EH (cell line): ENCODE measurements around the gene OOSP4A.
A peak's percentile ranks its signal among the peaks of the same experiment; 100 is the strongest.

Experiments used
- DNase-seq: peaks from one replicate; pipeline ENCODE4 v3.0.0-alpha.2; 2015; ENCODE audit warnings: low read depth

Gene OOSP4A

DNA sequence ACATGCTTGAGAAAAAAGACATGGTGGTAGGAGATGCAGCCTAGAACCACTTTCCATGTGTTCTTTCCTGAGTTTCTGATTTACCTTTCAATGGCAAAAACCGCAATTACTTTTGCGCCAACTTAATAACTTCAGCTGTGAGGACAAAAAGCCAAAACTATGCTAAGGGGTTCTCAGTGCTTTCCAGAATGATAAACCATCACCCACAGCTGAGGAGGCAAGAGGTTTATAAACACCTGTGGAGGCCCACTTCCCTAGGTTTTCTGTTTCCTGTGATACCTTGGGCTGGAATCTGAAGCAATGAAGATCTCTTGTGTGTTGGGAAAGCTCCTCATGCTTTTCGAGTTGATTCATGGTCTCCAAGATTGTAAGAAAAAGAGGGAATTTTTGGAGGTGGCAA lies at the start of gene OOSP4A:
Gene OOSP4A, plus strand, starts transcription at position 301 of the 400 bp plus-strand sequence. Its CDS starts 0 bp downstream, at position 301.
- no peak for DNase-seq

DNA sequence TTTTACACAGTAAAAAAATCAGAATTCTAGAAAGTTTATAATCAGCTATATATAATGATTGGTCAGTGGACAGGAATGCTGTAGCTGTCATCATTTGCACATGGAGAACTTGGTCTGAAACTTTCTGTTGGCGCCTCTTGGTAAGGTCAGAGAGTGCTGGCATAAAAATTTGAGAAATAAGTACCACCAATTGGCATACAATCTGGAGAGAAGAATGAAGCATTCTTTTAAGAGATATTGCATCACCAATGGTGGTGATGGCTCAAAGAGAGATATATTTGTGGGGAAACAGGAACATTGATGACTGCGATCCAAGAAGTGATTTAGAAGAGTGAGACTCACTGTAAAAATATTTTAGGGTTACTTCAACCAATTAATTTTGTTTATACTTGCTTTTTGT lies 45.4 kb upstream of the OOSP4A start:
- peak; percentile 36 for DNase-seq

DNA sequence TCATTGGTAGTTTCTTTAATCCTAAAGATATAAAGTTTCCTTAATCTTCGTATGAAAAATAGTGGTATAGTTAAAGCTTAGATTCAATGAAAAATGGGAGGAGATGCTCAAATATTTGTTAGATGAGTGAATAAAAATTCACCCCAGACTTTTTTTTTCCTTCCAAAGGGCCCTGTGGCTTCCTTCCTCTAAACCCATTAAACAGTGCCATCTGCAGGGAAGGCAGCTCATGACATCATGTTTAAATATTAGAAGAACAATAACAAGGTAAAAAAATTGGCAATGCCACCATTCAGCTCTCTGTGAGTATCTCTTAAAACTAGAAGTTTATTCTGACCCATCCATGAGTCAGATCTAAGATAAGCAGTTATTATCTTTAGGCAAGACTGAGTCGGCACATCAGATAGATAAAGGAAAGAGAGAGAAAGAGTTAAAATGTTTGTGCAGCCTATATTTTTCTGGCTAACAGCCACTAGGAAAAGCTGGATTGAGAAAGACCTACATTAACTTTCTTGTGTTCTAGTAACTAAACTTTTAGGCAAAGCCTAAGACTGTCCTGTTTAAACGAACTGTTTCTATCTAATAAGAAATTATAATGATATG lies 44.7 kb upstream of the OOSP4A start:
- peak; percentile 59 for DNase-seq

DNA sequence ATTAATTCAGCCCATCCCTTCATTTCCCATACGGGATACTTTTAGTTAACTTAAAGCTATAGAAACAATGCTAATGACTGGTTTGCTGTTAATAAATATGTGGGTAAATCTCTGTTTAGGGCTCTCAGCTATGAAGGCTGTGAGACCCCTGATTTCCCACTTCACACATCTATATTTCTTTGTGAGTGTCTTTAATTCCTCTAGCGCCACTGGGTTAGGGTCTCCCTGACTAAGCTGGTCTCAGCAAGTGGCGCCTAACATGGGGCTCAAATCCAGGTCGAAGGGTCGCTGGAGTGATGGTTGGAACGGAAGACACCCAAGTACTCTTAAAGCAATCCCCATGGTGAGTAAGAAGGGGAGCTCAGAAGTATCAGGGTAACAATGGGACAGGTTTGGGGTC lies 40.0 kb upstream of the OOSP4A start:
- DNase-seq, result no peak

DNA sequence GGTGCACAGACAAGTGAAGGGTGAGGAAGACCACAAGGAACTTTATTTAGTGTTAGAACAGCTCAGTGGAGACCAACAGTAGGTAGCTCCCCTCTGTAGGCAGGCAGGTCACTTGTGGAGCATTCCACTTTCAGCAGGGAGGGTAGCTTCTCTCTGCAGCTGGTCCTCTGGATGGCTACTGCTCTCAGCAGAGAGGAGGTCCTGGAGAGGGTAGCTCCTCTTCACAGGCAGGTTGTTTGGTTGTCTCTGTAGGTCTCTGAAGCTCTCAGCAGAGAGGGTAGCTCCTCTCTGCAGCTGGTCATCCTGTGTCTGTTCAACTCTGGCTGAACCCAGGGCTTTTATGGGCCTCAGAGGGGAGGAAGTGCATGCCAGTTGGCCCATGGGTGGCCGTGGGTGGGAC lies 32.1 kb upstream of the OOSP4A start:
- no peak for DNase-seq

DNA sequence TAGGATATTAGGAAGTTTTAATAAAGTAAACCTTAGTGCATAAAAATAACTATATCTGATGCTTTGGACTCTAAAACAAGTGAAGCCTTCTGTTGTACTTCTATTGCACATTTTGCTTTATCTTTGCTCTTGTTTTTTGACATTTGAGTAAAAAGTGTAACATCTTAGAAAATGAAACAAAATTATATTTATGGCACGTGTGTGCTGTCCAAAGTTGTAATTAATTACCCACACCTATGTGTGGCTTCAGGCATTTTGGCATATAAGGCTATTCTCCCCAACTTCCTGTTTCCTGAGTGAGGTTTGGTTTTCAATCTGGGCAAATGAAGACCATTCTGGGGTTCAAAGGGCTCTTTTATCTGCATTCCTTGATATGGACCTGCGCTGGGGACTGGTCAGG lies 25.7 kb upstream of the OOSP4A start, which contains the start of gene OOSP1:
Gene OOSP1, plus strand, starts transcription at position 301 of the 400 bp plus-strand sequence. Its CDS starts 23 bp downstream, at position 324.
- DNase-seq, result no peak

DNA sequence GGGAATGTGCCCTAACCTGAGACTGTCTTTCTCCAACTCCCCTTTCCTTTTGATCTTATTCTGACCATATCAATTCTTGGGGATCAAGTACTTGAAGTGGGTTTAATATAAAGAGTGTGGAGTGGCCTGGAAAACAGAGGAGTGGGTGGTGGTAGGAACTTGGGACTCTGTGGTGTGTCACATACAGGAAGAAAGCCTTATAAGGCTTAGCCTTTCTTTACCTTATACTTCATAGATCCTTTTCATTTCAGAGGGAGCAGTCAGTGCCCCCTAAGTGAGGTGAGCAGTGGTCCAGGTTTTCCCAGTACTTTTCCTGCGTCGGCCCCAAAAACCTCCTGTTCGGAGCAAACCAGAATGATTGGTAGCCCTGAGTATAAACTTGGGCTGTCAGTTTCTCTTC lies 25.1 kb upstream of the OOSP4A start:
- no peak for DNase-seq

DNA sequence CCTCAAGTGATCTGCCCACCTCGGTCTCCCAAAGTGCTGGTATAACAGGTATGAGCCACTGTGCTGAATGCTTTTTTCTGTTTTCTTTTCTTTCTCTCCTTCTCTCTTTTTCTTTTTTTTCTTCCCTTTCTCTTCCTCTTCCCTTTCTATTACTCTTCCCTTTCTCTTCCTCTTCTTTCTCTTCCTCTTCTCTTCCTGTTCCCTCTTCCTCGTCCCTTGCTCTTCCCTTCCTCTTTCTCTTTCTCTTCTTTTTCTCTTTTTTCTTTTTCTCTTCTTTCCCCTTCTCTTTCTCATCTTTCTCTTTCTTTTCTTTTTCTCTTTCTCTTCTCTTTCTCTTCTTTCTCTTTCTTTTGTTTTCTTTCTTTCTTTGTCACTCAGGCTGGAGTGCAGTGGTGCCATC lies 24.4 kb upstream of the OOSP4A start:
- DNase-seq, result no peak

DNA sequence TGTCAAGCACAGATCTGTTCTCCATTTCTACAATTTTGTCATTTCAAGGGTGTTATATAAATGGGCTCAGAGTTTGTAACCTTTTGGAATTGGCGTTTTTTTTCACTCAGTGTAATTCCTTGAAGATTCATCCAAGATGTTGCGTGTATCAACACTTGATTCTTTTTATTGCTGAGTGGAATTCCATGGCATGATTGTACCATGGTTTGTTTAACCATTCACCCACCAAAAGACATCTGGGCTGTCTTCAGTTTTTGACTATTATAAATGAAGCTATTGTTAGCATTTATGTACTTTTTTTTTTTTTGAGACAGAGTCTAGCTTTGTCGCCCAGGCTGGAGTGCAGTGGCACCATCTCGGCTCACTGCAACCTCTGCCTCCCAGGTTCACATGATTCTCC lies 22.7 kb upstream of the OOSP4A start:
- no peak for DNase-seq

DNA sequence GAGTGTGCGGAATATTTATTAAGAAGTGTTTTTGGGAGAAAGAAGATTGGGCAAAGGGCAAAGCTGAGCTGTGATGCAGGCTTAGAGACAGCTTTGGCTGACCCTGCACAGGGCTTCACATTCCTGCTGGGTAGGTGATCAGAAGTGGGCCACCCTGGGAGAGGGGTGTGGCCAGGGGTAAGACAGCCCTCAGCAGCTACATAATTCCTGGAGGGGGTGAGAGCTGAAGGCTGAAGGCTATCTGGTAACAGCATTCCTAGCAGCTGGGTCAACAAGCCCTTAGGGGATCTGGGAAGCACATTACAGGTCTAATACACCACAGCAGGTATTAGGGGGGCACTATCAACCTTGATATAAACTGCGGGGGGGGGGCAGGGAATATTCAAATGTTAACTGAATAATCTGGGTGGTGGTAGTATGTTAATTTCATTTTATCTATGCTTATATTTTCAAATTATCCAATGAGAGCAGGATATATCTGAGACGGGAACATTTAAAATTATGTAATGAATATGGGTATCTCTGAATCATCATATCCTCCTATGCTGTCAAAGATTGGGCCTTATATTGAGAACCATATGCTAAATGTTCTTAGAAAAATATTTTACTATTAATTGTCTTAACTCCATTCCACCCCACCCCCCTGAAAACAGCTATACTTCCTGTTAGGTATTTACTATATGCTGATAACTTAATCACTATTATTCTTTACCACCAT lies 19.7 kb upstream of the OOSP4A start:
- no peak for DNase-seq

DNA sequence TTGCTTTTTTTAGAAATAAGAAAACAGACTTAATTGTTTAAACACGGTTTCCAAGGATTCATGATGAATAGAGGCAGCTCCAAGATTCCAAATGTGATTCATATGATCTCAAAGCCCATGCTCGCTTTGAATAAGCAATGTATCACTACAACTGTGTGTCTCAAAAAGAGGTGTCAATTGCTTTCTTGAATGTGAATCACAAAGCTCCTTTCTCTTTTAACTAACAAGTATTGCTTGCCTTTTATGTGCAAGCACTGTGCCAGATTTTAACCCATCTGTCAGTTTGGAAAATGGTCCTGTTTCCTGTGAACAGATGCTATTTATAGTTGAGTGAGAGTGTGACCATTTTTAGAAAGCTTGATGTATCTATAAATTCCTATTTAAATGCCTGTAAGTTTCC lies 19.1 kb upstream of the OOSP4A start:
- DNase-seq, result no peak

DNA sequence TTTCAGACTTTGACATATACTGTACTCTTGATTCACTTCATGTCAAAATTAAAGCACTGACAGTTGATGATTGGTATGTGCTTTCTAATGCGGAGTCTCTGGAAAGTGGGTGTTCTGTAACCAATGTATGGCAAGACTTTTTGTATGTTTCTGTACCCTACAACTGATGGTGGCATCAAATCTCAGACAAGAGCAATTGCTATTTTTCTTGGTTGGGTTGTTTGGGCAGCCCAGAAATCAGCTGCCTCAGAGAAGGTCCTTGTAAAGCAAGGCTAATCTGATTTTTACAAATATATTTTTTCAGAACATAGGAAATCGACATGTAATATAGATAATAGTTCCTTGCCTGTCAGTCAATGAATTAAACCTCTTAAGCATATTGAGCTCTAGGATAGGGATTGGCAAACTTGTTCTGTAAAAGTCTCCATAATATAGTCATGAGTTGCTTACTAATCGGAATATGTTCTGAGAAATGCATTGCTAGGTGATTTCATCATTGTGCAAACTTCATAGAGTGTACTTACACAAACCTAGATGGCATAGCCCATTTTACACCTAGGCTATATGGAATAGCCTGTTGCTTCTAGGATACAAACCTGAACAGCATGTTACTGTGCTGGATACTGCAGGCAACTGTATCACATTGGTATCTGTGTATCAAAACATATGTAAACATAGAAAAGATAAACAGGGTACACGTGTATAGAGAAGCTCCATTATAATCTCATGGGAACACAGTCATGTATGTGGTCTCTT lies 10.2 kb upstream of the OOSP4A start:
- no peak for DNase-seq

DNA sequence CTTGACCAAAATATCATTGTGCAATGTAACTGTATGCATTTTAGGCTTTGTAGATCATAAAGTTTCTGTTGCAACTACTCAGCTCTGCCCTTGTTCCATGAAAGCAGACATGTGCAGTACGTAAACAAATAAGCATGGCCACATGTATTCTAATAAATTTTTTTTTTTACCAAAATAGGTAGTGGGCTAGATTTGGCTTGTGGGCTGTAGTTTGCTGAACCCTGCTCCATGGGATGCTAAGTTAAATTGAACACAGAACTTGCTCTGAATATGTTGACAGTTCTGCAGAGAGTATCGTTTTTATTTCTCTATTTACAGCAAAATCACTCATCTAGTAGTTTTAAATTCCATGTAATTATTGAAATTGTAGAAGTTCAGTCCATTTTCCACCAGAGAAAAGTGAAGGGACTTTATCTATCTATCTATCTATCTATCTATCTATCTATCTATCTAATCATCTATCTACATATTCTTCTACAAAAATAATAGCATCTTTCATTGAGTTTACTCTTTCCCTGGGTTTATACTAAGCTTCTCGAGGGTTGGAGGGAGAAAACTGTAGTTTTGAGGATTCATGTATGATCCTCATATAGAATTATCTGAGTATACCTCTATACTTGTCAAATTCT lies 9.5 kb upstream of the OOSP4A start:
- no peak for DNase-seq

DNA sequence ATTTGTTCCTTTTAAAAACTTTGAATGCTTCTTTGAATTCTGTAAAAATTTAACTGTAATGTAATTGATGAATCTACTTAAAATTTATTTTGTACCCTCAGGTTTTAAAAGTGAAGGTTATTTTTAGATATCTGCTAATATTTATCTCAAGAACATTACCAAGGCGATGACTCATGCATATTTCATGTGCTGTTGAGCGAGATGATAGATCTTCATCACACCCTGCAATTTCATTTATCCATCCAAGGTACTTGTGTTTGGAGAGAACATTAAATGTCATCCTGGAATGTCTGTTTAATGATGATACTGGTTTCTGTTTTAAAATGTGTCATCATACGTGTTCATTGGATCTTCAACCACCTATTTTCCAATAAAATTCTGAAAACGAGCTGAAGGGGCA lies 6.7 kb upstream of the OOSP4A start:
- DNase-seq, result peak; percentile 3

DNA sequence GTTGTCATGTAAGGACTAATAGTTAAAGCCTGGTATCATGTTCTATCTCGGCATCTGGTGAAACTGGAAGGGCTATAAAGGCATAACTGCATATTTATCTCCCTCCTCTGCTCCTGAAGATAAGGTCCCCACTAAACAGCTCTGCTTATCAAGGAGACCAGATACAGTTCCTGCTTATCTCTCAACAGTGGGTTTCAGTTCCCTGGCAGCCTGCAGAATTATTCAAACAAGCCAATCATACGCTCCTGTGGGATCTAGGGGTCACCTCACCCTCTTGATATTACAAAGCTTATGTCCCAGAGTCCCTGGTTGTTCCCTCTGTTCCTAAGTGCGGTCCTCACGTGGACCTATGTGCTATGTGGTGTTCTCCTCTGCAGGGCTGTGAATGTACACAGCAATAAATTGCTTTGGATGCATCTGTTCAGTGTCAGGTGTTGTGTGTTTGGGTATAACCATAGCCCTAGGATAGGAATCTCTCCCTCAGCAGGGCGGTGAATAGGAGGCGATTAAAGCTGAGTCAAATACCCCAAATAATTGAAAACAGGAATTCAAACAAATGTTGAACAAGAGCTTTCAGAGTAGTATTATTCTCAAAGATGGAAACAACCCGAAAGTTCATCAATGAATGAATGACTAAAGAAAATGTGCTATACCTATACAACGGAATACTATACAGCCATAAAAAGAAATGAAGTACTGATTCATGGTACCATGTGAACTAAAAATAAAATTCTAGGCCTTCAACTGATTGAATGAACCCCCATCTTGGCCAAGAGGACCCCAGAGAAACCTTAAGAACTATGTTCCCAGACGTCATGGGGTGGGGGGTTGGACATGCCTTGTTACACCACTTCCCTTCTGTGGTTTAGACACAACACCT lies 3.1 kb upstream of the OOSP4A start:
- no peak for DNase-seq

DNA sequence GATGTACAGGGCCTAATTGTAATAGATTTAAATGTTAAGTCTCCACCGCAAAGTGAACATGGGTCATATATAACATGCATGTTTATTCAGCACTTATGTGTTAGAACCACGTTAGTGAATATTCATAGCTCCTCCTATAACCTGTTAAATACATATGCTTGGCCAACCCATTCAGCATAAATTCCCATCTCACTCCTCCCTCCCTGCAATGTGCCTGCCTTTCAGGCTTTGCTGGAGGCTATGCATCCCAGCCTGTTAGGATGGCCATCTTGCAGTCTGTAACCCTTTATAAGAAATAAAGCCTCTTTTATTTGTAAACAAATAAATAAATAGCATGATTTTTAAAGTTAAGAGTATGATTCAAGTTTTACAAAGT lies 1.7 kb upstream of the OOSP4A start:
- no peak for DNase-seq

DNA sequence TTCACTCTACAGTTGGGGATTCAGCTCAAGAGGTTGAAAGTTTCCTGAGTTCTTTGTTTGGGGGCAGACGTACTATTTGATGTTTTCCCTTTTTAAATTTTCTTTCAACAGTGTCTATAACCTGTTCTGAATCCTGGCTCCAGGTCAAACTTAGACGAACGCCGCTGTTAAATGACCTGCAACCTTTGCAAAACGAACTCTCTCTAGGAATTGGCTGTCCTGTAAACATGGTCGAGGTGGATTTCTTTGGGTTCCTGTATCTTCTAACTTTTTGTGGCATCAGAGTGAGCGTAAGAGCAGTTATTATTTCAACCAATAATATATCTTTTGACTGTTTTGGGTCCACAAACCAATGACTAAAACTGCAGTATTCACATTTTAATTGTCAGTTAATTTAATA lies 1.6 kb downstream of the OOSP4A start:
- no peak for DNase-seq

DNA sequence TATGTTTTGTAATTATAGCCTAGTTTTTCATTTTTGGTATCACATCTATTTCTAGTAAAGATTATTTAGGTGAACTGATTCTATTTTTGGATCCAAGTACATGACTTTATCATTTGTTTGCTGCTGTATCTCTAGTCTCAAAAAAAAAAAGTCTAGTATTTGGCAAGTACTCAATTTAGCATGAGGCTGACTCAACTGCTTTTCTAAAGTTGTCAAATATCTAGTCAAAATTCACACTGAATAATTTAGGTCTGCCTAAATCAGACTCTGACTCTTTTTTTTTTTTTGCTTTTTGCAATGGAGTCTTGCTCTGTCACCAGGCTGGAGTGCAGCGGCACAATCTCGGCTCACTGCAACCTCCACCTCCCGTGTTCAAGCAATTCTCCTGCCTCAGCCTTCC lies 2.4 kb downstream of the OOSP4A start:
- DNase-seq, result no peak

DNA sequence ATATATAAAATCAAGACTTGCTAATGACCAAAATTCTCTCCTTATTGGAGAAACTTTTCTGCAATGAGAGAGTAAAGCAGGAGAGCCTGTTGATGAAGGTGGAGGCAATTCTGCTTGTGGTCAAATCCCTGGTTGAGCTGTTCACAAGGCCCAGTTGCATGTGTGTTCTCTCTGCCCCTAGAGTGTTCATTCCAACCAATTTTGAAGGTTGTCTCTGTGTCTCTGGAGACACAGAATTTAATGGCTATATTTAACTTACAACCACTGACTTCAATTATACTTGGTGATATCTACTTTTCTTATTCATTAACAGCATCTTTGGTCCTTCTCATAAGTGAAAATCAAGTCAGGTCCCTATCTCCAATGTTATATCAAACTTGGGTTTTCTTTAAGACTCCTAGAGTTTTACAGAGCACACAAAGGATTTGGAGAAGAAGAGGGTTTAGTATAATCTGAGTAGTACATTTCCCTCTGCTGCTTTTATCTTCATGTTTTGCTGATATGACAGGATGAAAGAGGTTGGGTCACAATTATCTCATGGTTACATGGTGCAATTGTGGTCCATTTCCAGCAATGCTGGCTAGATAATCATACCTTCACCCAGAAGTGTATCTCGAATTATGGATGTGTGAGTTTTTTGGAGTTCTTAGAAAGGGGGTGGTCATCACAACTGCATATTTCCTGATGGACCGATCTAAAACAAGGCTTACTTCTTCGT lies 4.0 kb downstream of the OOSP4A start:
- no peak for DNase-seq

DNA sequence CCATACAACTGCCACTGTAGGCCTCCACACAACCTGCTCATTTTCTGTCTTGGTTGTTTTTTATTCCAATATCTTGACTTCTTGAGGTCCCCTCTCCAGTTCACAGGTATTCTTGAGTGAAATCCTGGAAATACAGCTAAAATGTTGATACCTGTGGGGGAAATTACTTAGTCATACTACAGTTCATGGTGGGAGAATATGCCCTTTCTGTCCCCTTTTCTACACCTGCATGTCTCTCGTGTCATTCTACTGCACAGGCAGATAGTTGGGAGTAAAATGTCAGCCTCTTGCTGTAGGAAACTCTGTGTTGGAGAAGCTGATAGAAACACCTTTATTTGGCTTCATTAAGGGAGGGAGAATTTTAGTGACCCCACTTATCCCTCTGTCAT lies 4.6 kb downstream of the OOSP4A start:
- DNase-seq, result no peak

DNA sequence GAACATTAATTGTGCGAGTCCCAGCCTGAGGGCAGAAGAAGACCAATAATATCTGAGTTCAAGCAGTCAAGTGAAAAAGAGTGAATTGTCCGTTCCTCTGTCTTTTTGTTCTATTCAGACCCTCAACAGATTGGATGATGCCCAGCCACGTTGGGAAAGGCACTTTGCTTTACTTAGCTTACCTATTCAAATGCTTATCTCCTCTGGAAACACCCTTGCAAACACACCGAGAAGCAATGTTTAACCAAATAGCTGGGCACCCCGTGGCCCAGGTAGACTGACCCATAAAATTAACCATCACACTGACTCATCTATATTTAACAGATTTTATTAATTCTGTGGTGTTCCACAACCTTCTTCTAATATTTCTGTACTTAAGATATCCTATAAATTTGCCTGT lies 9.3 kb downstream of the OOSP4A start:
- DNase-seq, result no peak
